Fibroblast of peridontal ligament (primary cell): ENCODE results near the gene GNB1L.
"Not testable (repeated sequence)": the region's sequence is repeated elsewhere in the genome, so short reads cannot be mapped to it uniquely, and the experiment has no call there.

Source experiments
- DNase-seq: peaks from one replicate; pipeline ENCODE4 v3.0.0-alpha.2; 2010; ENCODE audit errors: extremely low read depth

The GNB1L gene

DNA sequence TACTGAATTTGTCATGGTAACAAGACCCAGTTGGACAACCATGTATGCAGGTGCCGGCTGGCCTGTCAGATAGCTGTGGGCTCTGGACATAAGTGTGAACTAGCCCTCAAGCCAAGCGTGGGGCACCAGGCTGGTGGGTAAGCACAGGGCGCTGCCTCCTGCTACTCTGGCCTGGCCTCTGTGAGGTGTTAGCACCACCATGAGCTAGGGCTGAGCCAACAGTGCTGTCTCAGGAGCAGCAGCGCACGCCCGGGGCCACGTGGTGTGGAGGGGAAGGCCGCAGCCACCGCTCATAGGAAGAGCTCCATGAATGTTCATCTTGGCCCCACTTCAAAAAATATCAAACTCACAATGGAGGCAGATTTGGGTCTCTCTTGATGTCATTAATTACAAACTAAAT is 35.3 kb upstream of the GNB1L start:
- no peak for DNase-seq

DNA sequence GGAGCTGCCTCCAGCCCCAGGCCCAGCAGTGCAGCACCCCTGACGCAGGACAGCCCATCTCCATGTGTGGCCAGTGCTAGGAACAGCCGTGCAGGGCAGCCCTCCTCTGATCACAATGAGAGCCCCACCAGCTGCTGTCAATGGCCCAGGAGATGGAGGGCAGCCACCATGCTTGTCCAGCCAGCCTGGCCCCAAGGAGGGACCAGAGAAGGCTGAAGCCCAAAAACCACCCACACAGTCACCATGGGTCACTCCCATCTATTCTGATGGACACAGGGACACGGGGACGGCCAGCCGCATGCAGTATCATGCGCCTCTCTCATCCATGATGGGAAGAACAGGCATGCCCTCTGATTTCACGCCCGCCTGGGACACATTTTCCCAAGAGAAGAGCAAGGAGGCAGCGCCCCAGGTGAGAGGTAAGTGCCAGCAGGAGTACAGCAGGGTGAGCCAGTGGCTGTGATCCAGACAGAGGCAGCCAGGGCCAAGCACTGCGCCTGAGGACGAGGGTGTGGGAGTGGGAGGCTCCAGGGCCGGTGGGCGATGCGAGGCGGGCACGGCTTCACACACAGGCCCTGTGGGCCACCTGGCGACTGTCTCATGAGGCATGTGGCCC is 33.6 kb upstream of the GNB1L start:
- no peak for DNase-seq

DNA sequence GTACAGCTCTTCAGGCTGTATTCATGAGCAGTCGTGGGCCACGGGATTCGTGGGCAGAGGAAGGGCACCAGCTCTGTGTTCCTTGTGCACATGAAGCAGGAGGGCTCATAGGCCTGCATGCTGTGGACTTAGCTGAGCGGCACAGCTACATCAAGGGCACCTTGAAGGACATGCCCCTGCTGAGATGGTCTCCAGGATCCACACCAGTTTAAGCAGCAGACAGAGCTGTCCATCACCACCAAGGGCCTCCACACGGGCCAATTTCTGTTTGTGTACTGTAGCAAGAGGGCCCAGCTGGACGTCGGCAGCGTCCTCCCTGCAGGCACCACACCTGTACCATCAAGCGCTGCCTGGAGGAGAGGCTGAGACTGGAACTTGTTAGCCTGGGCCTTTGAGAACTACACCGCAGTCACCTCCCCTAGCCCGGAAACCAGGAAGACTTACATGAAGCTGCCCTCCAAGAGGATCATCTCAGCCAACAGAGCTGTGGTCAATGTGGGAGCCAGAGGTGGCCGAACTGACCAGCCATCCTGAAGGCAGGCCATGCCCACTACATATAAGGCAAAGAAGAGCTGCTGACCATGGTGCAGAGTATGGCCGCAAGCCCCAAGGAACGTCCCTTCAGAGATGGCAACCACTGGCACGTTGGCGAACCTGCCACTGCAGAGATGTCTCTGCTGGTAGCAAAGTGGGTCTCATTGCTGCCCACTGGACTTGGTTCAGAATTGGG is 32.7 kb upstream of the GNB1L start:
- DNase-seq, result no peak

DNA sequence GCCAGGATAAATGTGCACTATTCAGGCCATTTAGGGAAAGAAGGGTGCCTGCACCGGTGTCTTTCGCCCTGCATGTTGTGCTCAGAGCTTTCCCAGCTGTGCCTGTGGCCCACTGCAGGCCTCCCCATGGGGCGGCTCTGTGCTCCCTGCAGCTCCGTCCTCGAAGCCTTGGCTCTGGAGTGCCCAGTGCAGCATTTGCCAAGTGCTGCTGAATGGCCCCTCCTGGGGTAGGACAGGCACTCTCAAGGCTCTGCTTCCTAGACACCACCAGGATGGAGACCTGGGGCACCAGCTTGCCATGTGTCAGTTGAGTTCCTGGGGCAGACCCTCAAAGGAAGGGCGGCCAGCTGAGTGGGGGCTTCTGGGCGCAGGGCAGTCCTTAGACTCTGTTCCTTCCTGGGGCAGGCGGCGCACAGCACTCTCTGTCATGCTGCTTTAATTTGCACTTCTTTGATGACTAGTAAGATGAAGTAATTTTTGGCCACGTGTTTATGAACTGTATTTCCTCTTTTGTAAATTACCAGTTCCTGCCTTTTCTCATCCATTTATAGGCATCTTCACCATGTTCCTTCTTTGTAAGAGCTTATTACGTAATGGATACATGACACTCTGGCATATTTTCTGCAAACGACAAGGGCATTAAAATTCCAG is 32.1 kb upstream of the GNB1L start:
- peak; percentile 75 for DNase-seq

DNA sequence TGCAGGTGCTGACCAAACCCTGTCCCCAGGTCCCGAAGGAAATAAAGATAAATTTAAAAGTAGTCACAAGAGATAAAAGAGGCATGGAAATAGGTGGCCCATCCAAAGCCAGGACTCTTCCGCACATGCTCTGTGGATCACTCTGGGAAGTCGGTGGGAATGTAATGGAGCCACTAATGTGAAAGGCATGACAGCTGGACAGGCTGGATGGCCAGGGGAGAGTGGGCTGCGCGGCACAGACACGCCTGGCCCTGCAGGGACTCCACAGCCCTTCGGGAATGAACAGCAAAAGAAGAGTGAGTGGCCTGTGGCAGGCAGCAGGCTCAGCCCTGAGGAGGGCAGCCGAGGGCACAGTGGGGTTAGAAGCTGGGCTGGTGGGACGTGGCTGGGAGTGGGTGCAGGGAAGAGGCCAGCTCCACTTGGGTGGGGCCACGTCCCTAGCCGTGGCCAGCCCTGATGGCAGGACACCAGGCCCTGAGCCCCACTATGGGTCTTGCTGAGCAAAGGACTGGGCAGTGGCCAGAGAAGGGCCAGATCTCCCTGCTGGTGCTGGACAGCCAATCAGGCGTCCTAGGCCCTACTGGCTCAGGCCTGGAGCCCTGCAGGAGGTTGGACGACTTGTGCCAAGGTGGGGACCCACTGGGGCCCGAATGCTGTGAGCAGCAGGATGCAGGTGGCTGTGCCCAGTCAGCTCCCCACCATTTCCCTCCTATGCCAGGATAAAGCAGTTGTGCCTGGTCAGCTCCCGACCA is 31.3 kb upstream of the GNB1L start:
- no peak for DNase-seq

DNA sequence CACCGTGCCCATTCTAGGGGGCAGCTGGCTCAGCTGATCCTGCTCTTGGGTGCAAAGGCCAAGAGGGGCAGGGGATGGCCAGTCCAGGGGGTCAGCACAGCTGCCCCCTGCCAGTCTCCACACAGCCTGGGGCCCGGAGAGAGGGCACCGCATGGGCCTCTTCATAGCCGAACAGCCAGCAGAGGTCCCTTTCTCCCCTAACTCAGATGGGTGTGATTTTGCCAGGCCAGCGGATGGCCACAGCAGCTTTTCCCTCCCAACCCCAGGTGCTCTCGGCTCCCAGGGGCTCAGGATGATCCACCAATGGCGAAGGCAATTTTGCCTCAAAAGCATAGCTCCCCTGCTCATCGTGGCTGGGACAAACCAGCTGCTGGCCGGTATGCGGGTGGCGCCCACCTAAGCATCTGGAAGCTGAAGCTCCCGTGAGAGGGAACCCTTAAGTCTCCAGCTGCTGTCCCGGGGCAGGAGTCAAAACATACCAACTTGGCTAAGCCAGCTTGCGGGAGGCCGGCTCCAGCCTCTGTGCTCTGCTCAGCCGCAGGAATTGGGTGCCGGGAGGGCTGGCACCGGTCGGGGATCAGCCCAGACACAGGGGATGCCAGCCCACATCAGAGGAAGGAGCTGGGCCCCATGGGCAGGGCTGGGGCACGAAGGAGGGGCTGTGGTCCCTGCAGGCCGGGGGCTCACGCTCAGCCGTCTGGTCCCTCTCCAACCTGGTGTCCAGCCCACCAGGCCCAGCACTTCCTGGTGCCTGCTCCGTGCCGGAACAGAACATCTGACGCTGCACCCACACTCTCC is 30.5 kb upstream of the GNB1L start:
- no peak for DNase-seq

DNA sequence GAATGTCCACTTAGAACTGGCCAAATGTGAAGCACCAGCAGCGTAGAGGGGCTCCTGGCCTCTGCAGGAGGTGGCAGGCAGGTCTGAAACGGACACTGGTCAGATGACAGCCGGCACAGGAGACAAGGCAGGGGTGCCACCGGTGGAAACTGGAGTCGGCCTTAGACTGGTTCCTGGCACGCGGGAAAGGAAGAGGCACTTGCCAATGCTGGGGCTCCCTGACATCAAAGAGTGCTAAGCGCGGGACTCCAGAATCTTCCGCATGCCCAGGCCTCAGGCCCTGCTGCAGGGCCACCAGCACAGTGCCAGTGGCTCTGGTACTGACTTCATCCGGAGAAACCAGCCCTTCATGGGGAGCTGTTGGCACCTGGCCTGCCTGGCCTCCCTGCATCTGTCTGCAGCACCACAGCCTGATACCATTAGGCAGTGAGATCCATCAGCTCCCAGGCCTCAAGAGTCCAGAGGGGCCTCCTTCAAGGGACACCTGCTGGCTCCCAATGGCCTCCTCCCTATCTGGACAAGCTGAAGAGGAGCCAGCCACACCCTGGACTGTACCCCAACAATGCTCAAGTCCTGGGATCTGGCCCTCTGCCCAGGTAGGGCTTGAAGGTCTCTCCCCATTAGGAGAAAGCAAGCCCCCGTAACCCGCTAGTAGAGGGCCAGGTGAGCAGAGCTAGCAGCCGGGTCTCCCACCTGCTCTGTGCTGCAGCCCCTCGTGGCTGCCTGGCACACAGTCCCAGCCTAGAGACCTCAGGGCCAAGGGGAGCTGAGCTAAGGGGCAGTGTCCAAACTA is 29.7 kb upstream of the GNB1L start:
- no peak for DNase-seq

DNA sequence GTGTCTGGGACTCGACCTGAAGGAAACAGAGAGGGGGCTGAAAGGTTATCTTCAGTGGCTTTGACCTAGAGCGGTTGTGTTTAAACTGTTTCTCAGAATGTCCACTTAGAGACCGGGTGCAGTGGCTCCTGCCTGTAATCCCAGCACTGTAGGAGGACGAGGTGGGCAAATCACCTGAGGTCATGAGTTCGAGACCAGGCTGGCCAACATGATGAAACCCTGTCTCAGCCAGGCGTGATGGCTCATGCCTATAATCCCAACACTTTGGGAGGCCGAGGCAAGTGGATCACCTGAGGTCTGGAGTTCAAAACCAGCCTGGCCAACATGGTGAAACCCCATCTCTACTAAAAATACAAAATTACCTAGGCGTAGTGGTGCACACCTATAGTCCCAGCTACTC is 28.8 kb upstream of the GNB1L start:
- DNase-seq, result not testable (repeated sequence)

DNA sequence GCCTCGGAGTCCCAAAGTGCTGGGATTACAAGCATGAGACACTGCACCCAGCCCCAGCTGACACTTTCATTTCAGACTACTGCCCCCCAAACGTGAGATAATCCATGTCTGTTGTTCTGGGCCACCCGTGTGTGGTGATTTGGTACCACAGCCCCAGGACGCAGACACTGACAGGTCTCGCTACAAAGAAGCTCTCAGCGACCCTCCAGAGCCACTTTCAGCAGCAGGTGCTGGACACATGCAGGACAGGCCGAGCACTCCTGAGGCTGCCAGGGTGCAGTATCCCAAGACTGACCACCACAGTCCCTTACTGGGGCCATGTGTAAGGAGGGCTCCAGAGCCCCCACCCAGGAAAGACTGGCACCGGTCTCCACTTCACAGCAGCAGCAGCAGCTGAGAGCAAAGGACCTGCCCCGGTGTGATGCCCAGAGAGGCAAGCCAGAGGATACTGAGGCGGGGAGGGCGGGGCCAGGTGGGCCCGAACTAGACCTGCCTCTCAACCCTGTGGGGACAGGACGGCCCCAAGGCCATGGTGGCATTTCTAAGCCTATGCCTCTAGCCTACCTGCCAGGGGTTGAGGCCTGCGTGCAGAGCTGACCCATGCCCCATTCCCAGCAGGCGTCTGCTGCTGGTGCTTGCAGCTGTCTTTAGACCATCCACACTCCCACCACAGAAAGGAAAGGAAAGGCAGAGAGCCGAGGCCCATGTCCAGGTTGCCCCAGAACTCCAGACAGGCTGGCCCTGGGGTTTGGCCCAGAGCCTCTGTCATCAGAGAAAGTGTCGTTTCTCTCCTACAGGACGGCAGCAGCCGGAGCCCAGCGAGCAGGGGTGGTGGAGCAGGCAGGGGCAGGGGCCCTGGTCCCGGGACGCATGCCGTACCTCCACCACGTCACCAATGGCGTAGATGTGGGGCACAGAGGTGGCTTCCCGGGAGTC is 28.0 kb upstream of the GNB1L start:
- no peak for DNase-seq

DNA sequence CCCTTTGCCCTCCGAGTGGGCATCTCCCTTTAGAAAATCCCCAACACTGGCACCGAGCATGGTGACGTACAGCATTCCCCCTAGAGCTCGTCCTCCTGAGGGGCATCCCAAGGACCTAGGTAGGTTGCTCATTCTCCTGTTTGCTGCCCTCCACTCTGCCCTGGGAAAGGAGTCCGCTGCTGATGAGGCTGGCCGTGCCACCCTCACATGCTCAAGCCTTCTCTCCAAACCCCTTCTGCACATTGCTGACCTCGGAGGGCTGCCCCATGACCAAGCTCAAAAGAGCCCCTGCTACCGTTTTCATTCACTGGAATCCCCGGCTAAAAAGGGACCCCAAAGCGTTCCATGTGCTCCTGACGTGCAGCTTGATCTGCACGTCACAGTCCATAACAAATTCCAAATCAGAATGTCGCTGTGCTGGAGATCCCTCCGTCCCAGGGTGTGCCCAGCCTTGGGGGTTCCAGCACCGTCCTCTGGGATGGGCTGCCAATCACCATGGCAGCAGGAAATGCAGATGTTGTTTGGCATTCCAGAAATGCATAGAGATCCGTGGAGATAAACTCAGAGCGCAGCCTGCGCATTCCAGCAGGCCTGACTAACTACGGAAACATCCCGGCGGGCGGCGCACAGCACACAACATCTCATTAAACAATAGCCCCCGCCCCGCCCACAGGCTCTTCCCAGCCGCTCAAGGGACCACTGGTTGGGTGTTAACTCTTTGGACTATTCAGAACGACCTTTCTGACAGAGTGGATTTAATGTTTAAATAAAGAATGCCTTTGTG is 26.3 kb upstream of the GNB1L start:
- DNase-seq, result peak; percentile 95

DNA sequence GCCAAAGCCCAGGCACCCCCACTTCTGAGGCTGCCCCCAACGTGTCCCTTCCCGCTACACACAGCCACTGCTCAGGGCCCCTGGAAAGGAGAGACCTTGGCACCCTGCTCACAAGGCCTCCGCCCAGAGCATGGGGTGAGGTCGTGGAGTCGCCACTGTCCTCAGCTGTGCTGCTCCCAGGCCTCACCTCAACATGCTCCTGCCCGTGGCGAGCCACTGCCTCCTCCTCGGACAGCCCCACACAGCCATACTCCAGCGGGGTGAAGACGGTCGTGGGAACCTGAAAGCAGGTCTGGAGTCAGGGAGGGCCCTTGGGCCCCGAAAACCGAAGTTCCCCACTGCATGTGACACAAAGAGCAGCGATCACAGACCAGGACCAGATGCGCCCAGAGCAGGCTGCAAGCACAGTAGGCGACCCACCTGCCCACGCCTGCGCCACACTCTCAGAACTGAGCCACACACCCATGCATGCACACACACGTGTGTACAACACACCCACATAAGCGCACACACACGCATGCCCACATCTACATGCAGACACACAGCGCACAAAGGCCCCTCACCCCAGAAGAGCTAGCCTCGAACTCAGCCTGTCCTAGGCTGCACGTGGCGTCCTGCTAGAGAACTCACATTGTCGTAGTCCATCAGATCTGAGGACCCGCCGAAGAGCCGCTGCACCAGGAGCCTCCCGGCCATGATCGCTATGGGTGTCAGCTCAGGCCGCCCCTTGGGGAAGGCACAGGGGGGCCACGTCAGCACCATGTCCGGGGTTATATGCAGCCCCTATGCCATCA is 25.5 kb upstream of the GNB1L start:
- no peak for DNase-seq

DNA sequence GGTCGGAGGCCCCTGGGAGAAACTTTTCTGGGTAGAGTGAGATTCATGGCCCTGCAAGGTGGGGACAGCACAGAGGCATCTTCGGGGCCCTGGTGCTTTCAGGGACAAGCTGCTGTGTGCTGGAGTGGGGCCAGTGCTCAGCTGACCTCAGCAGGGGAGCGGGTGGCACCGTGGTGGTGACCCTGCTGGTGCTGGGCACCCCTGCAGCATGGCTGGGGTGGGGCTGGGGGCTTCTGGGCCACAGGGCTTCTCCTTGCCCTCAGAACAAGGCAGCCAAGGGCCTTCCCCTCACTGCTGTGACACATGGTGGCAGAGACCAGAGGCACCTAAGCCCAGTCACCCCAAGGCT is 24.9 kb upstream of the GNB1L start:
- DNase-seq, result no peak

DNA sequence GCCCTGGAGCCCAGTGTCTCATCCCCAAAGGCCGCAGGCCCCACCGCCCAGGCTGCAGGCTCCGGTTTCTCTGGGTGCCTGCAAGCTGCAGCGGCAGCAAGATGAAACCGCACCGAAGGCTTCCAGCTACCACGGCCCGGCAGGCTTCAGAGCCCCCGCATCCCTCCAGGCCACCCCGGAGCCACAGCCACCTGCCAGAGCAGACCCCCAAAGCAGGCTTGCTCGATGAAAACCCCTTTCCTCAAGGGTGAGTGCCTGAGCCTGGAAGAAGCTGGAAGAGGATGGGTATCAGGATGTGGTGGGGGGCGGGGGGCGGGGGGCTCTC is 24.5 kb upstream of the GNB1L start:
- no peak for DNase-seq

DNA sequence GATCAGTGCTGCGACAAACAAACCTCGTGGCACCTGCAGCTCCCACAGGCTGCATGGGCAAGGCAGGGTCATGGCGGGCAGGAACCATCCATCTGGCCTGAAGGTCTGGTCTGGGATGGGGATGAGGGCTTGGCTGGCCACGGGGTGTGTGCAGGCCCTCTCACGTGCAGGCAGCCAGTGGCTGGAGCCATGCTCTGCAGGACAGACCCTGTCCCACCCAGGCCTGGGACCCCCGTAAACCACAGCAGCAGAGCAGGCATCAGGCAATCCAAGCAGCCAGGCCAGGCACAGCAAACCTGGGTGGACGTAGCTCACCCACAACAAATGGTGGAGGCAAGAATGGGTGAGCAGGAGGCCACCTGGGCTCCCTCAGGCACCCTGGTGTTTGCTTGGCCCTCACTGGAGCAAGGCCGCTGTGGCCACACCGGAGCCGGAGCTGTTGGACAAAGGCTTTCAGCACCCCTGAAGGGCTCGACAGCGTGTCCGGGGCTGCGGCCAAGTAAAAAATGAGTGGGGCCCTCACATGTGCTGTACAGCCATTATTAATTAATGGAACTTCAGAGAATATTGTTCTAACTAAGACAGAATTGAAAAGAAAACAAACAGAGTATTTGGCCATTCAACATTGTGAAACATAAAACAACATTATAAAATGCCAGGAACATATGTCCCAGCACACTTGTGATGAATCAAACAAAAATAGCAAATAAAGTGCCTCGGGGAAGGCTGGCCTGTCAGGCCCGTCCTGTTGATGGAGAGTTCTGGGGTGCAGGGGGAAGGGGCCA is 24.0 kb upstream of the GNB1L start:
- DNase-seq, result peak; percentile 40

DNA sequence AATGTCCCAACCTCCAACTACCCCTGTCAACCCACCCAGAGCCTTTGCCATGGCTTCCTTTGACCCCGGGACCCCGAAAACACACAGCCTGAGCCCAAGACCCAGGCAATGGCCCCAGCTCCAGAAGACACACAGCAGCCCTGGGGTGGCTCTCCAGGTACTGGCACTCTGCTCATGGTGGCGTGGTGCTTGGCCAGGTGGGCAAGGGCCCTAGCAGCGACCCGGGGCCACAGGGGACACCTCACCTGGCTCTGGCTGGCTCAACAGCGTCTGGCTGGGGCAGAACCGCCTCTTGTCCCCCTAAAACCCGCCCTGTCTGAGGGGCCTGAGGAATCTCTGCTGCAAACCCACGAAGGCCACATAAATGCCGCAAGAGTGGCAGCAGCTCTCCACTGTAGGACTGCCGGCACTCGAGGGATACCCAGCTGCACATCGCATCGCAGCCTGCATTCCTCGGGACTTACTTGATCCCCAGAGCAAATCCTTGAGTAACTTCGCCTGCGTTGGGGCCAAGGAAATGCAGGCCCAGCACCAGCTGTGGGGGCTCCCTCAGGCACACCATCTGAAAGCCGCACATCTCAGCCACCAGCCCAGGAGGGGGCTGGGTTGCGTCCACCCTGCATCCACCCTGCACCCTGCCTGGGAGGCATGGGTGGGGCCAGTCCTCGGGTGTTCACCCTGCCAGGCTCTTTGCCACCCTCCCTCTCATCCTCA is 23.1 kb upstream of the GNB1L start:
- peak; percentile 51 for DNase-seq

DNA sequence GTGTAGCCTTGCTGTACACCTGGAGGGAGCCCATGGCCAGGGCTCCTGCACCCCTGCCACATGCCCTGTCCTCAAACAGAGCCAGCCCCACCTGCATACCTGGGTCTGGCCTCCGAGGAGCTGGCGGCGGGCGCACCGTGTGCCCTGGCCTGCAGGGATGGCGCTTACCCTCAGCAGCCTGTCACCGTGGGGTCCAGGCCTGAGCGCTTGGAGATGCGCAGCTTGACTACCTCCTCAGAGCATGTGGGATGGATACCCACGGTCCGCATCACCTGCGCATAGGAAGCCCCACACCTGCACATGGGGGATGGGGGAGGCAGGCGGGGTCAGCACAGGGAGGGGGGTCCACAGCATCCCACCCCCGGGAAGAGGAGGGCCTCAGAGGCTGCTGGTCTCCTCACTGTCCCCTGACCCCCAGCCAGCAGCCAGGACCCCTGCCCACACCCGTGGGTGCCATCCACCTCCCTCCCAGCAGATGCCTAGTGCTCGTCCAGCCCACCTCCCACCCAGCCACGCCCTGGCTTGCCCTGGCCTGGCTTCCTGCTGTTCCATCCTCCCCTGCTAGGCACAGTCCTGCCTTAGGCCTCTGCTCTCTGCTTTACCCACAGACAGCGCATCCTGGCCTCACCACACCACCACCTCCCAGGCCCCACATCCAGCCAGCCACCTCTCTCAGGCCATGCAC is 22.4 kb upstream of the GNB1L start:
- DNase-seq, result no peak
